ENCODE data around the gene LGI2.
A peak's percentile ranks its signal among the peaks of the same experiment; 100 is the strongest.

LGI2 gene

GRCh38 chr4:24995346-24995919, 35.3 kb downstream of the LGI2 start:
- DNase-seq (ENCODE audit: low read depth in 3 of 3) = no peak

DNA sequence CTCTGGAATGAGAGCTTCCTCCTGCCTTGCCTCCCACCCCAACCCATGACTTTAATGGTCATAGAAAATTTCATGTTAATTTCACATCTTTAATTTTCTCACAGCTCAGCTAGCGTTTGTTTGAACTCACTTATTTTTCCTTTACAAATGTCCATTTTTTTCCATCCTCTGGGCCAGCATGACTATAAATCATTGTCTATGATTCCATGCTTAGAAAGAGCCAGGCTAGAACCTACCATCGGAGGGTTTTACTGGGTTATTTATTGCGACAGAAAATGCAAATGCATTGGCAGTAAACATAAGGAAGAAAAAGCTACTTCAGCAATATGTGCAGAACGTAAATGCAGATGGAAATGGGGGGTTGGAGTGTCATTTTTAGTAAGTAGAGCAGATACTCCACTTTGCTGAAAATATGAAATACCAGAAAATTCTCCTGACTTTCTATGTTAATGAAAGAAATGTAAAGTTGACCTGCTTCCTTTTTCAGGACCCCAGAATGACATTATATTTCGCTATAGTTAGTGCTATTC, 37.1 kb downstream of the LGI2 start:
- no peak for DNase-seq (ENCODE audit: low read depth in 3 of 3)

DNA sequence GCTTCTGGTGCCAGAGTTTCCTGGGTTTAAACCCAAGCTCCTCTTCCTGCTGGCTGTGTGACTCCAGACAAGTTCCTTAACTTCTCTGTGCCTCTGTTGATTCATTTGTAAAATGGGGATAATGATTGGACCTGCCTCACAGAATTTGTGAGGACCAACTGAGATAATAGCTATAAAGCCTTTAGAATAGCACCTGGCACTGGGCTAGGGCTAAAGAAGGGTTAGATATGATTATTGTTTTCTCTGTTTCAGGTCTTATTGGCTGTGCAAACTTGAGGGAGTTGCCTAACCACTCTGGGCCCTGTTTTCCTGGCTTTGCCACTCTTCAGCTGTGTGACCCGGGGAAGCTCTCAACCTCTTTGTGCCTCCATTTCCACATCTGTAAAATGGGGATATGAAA, 37.8 kb downstream of the LGI2 start:
- no peak for DNase-seq (ENCODE audit: low read depth in 3 of 3)

DNA sequence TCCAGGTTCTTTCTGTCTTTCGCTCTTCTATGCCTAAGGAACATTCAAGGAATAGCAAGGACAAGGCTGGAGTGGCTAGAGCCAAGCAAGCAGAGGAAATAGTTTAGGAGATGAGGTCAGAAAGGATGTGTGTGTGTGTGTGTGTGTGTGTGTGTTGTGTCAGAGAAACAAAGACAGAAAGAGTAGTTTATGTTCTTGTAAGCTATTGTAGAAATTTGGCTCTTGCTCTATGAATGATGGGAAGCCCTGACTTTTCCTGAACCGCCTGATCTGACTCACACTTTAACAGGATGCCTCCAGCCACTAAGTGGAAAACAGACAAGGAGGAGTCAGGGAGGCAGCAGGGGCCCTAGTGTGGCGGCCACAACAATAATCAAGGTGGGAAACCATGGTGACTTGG, 39.7 kb downstream of the LGI2 start:
- DNase-seq (ENCODE audit: low read depth in 3 of 3) = no peak

- no peak for DNase-seq (ENCODE audit: low read depth in 3 of 3)
Observed at GRCh38 chr4:24989327-24989726, 41.4 kb downstream of the LGI2 start.

DNA sequence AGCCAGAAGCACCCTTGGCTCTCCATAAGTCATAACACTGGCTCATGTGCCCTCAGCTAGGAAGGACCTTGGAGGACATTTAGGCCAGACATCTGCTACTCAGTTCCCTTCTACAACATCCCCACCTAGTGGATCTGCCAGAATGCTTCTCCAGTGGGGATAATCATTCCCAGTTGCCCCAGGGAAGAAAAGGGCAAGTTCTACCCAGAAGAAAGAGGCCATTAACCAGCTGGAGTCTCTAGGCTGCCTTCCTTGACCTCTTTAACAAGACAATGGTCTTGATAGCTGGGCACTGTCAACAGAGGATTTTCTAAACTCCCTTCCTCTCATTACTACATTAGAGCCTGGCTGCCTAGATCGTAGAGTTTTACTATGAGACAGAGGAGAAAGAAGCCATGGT, 42.0 kb downstream of the LGI2 start:
- no peak for DNase-seq (ENCODE audit: low read depth in 3 of 3)

- no peak for DNase-seq (ENCODE audit: low read depth in 3 of 3)
Observed at GRCh38 chr4:24984602-24985532, 45.9 kb downstream of the LGI2 start.

DNA sequence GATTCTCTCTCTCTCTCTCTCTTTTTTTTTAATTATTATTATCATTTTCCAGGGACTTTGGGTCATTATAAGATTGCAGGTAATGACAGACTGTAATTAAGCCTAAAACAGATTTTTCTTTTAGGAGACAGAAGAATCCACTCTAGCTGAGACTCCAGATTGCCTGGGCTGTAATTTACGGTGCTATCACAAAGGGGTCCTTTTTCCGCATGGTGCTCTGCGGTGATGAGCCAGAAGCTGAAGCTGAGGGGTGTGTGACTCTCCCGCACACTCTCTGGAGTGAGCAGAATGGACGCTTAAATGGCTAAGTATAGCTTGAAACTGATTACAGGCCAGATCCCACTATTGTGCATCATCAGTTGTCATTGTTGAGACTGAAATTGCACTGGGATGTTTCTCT, 50.0 kb downstream of the LGI2 start:
- no peak for DNase-seq (ENCODE audit: low read depth in 3 of 3)

DNA sequence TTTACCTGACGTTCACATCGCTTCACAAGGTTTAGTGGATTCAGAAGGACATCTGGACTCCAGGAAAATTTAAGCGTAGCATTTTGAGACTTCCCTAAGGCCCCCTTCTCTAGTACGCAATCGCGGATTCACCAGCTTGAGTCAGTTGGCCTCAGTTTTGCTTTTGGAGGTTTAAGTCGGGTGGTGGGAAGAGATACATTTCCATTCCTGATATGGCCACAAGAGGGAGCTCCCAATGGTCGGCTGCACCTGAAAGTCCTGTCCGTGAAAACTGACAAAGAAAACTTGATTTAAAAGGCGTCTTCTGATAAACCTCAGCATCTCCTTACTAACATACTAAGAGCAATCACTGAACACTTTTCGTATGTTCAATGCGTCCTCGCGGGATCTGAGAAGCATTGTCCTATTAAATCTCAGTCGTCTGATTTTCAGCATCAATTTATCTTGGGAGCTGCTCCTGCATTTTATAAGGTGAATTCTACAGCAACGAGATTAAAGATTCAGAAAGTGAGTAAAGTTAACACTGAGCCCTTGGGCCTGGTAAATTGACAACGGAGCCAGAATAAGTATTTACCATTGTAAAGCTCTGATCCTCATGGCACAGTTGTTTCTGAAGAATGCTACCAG, 50.6 kb downstream of the LGI2 start:
- DNase-seq (ENCODE audit: low read depth in 3 of 3) = peak; percentile 1 to 5 (median 5)

- DNase-seq (ENCODE audit: low read depth in 3 of 3) = no peak
Observed at GRCh38 chr4:24979554-24979953, 51.2 kb downstream of the LGI2 start.

GRCh38 chr4:24978291-24979075, 52.3 kb downstream of the LGI2 start:
- no peak for DNase-seq (ENCODE audit: low read depth in 3 of 3)

DNA sequence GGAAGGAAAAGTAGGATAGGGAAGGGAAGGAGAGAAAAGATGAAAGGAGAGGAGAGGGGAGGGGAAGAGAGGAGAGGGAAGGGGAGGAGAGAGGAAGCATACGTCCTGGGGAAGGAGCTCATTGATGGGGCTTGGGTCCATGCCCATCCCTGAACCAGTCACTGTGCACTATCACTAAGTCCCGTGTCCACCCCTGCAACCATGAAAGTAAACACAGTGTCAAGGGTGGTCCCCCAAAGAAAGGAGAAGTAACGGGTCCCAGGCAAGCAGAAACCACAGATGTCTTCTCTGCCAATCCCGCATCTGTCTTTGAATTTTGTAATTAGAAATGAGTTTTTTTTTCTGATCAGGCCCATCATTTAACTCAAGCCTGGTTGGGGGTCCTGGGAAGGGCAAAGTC, 55.2 kb downstream of the LGI2 start:
- no peak for DNase-seq (ENCODE audit: low read depth in 3 of 3)

- no peak for DNase-seq (ENCODE audit: low read depth in 3 of 3)
Observed at GRCh38 chr4:24973747-24974601, 56.8 kb downstream of the LGI2 start.

- no peak for DNase-seq (ENCODE audit: low read depth in 3 of 3)
Observed at GRCh38 chr4:24973404-24973746, 57.4 kb downstream of the LGI2 start.

DNA sequence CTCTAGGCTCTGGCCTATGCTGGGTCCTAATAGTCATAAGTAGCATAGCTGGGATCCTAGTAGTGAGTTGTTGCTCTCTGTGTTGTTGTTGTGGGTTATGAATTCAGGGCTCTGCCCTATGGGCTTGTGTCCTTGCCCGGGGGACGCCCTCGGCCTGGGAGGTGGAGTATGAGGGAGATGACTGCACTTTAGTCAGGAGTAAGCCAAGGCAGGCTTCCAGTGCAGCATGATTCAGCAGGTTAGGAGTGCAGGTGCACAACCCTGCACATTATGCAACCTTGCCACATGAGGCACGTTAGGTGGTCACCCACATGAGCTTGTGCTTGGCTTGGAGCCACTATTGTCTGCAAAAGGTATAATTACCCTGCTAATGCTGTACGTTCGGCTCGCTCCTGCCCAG, 59.6 kb downstream of the LGI2 start:
- no peak for DNase-seq (ENCODE audit: low read depth in 3 of 3)

GRCh38 chr4:24970635-24971034, 60.1 kb downstream of the LGI2 start:
- DNase-seq (ENCODE audit: low read depth in 3 of 3) = no peak

- DNase-seq (ENCODE audit: low read depth in 3 of 3) = no peak
Observed at GRCh38 chr4:24970191-24970590, 60.6 kb downstream of the LGI2 start.

DNA sequence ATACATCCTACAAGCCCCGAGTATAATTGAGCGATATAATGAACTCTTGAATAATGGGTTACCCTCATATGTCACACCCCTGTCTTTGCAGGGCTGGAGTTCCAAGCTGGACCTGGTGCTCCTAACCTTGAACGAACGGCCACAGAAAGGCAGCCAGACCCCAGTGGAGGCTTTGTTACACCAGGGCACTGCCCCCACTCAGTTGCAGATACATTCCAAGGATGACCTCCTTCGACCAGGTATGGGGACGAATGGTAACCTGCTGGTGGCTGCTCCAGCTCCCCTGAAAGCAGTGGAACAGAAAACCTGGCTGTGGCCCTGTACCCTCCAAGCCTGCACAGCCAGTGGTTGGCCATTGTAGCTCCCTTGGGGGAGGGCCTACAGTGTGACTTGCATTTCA, 61.3 kb downstream of the LGI2 start:
- no peak for DNase-seq (ENCODE audit: low read depth in 3 of 3)

DNA sequence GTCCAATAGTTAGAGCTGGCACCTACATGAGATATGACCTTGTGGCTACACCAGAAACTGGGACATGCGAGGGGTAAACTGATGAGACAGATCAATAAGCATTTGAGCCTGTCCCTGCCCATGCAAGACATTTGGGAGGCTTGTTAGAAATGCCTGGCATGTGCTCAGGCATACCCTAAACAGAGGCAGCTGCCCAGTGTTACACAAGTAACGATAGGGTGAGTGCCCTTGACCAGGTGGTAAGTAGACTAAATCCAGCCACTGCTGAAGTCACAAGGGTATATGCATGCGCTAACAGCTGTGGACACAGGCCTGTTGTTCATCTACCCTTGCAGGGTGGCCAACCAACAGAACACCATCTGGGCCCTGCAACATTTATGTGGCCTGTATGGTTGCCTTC, 61.8 kb downstream of the LGI2 start:
- DNase-seq (ENCODE audit: low read depth in 3 of 3) = no peak

DNA sequence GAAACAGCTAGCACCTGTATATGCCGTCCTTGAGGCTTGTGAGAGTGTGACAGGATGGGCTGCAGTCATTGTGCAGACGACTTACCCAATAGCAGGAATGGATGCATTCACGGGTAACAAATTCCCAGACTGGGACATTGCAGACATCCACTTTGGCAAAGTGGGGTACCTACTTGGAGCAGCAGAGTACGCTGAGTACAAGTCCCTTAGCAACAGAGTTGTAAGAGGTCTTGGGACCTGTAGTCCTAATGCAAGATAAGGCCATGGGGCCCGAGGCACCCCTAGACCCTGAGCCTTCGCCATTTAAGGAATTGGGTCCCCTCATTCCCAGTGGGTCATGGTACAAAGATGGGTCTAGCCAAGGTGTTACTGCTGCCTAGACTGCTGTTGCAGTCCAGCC, 62.5 kb downstream of the LGI2 start:
- no peak for DNase-seq (ENCODE audit: low read depth in 3 of 3)

GRCh38 chr4:24967346-24967745, 63.4 kb downstream of the LGI2 start:
- DNase-seq (ENCODE audit: low read depth in 3 of 3) = no peak
